Gastroesophageal sphincter (tissue), 4 donors: ENCODE data around the gene MBD6. TPM values are rescaled to one million over a fixed set of nuclear protein-coding genes. Genes with fewer than 3 reads are reported as not detected.

Experiments
- ATAC-seq: fragments of 150-250 bp; one replicate; pipeline ENCODE4 v1.9.1; 2016; ENCODE audit warnings: mild to moderate bottlenecking, moderate library complexity
- H3K27ac ChIP-seq, 4 donors: fragments of 200-600 bp; sonication (generic) in 3 of 4; 1 replicate in 3 of 4; 2 replicates in 1 of 4; pipeline ENCODE4 v1.5.1; 2016 to 2019
- H3K27me3 ChIP-seq: fragments of 200-600 bp; sonication (generic); one replicate; pipeline ENCODE4 v1.5.1; 2019
- H3K36me3 ChIP-seq, 2 donors: fragments of 200-600 bp; sonication (generic); one replicate each; pipeline ENCODE4 v1.5.1; 2019; ENCODE audit warnings: control low read depth in 1 of 2
- H3K4me1 ChIP-seq, 3 donors: fragments of 200-600 bp; sonication (generic); 1 replicate in 2 of 3; 2 replicates in 1 of 3; pipeline ENCODE4 v1.5.1; 2016 to 2019; ENCODE audit warnings: control low read depth in 2 of 3
- H3K4me3 ChIP-seq, 2 donors: fragments of 200-600 bp; sonication (generic); one replicate each; pipeline ENCODE4 v1.5.1; 2019; ENCODE audit warnings: mild to moderate bottlenecking in 1 of 2, moderate library complexity in 1 of 2
- H3K9me3 ChIP-seq, 3 donors: fragments of 200-600 bp; sonication (generic); one replicate each; pipeline ENCODE4 v1.5.1; 2017 to 2019; ENCODE audit warnings: control low read depth in 2 of 3
- EP300 ChIP-seq: sonication (generic); formaldehyde crosslinking; IDR thresholded peaks from one replicate; pipeline ENCODE4 v1.6.1; 2017; ENCODE audit warnings: antibody characterized with exemption, mild to moderate bottlenecking
- POLR2A ChIP-seq, 2 donors: fragments of 450-650 bp; IDR thresholded peaks; one replicate each; pipeline ENCODE4 v1.6.1; 2017; ENCODE audit warnings: antibody characterized with exemption in 2 of 2, mild to moderate bottlenecking in 2 of 2, moderate library complexity in 1 of 2
- POLR2AphosphoS5 ChIP-seq: sonication (generic); formaldehyde crosslinking; IDR thresholded peaks from one replicate; pipeline ENCODE4 v1.6.1; 2017; ENCODE audit warnings: antibody characterized with exemption
- WGBS, 2 donors: methylation state at CpG; one replicate each; pipeline ENCODE4 v1.1.5; 2018; ENCODE audit warnings: low coverage in 1 of 2; 5-methylcytosine and 5-hydroxymethylcytosine counted together
- total RNA-seq, 4 donors: library from RNA; depleted of rRNA; stranded (reverse); fragments of >200 nt; gene quantifications; one replicate each; pipeline ENCODE4 v1.1.0, GENCODE V29; 2016
- TF ChIP-seq, protein P1 (sequence below), 4 experiments: fragments of 200-600 bp in 2 of 4; fragments of 450-650 bp in 2 of 4; sonication (generic) in 1 of 4; IDR thresholded peaks; one replicate each; pipeline ENCODE4 v1.5.1; 2017 to 2019; ENCODE audit warnings: antibody characterized with exemption in 4 of 4, mild to moderate bottlenecking in 2 of 4, moderate library complexity in 2 of 4

MBD6 gene, protein sequence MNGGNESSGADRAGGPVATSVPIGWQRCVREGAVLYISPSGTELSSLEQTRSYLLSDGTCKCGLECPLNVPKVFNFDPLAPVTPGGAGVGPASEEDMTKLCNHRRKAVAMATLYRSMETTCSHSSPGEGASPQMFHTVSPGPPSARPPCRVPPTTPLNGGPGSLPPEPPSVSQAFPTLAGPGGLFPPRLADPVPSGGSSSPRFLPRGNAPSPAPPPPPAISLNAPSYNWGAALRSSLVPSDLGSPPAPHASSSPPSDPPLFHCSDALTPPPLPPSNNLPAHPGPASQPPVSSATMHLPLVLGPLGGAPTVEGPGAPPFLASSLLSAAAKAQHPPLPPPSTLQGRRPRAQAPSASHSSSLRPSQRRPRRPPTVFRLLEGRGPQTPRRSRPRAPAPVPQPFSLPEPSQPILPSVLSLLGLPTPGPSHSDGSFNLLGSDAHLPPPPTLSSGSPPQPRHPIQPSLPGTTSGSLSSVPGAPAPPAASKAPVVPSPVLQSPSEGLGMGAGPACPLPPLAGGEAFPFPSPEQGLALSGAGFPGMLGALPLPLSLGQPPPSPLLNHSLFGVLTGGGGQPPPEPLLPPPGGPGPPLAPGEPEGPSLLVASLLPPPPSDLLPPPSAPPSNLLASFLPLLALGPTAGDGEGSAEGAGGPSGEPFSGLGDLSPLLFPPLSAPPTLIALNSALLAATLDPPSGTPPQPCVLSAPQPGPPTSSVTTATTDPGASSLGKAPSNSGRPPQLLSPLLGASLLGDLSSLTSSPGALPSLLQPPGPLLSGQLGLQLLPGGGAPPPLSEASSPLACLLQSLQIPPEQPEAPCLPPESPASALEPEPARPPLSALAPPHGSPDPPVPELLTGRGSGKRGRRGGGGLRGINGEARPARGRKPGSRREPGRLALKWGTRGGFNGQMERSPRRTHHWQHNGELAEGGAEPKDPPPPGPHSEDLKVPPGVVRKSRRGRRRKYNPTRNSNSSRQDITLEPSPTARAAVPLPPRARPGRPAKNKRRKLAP
- total RNA-seq = 10 to 100 TPM in 3 of 4 donors, 1 to 10 TPM in 1; 8.9 to 22.6 (median 19.7) TPM

GRCh38 chr12:57522011-57522886 lies at the start of gene MBD6:
Gene MBD6 (plus strand): TSS chr12:57522824. CDS start chr12:57524304, 1,480 bp downstream.
- peaks cover 0 to 38% of the 10 kb centered on the region in 2 donors for H3K36me3 ChIP-seq
- H3K27me3 ChIP-seq = no peaks in the 10 kb centered on the region
- H3K27ac ChIP-seq = peak within 1 kb of the TSS; percentile 97 to 99 (median 98)
- H3K4me3 ChIP-seq = peak within 1 kb of the TSS; percentile 79 to 92
- no peaks in the 10 kb centered on the region for H3K9me3 ChIP-seq
- 0 to 25% methylated on average over 2 of the region's 57 CpGs for WGBS, 2 donors
- peak; percentile 81 for TF ChIP-seq POLR2AphosphoS5
- peak; percentile 24 to 35 for TF ChIP-seq POLR2A (IDR thresholded peaks at IDR 0.05)
- no peak for TF ChIP-seq EP300
- peak; percentile 76 for ATAC-seq
- H3K4me1 ChIP-seq = peaks cover 5 to 78% (median 53%) of the 10 kb centered on the region in 3 donors

DNA sequence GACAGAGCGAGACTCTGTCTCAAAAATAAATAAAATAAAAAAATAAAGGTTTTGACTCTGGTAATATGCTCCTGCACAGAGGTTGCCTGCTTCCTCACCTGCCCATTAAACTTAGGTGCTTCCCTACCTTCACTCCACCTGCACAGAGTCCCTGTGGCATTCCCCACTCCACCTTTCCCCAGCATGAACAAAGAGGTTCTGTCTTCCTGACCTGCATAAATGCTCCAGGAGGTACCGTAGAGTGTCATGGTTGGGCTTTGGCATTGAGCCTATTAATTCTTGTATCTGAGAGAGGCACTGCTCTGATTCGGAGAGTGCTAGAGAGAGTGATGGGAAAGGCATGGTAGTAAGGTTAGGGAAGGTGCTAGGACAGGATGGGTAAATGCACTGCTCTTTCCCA lies 49.2 kb upstream of the MBD6 start:
- H3K27me3 ChIP-seq = peaks cover 100% of the 10 kb centered on the region
- peaks cover 0 to 17% (median 7%) of the 10 kb centered on the region in 3 donors for H3K4me1 ChIP-seq
- ATAC-seq = no peak
- H3K27ac ChIP-seq = no peak overlapping the region
- TF ChIP-seq POLR2A (IDR thresholded peaks at IDR 0.05) (no peak), EP300 (no peak)
- TF ChIP-seq, protein P1, sequence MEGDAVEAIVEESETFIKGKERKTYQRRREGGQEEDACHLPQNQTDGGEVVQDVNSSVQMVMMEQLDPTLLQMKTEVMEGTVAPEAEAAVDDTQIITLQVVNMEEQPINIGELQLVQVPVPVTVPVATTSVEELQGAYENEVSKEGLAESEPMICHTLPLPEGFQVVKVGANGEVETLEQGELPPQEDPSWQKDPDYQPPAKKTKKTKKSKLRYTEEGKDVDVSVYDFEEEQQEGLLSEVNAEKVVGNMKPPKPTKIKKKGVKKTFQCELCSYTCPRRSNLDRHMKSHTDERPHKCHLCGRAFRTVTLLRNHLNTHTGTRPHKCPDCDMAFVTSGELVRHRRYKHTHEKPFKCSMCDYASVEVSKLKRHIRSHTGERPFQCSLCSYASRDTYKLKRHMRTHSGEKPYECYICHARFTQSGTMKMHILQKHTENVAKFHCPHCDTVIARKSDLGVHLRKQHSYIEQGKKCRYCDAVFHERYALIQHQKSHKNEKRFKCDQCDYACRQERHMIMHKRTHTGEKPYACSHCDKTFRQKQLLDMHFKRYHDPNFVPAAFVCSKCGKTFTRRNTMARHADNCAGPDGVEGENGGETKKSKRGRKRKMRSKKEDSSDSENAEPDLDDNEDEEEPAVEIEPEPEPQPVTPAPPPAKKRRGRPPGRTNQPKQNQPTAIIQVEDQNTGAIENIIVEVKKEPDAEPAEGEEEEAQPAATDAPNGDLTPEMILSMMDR (IDR thresholded peaks at IDR 0.05) = no peak
- no peak overlapping the region for H3K4me3 ChIP-seq
- WGBS, 2 donors = 0 to 6% methylated on average over 1 to 2 of the region's 3 CpGs
- no peaks in the 10 kb centered on the region for H3K9me3 ChIP-seq
- no peaks in the 10 kb centered on the region for H3K36me3 ChIP-seq

DNA sequence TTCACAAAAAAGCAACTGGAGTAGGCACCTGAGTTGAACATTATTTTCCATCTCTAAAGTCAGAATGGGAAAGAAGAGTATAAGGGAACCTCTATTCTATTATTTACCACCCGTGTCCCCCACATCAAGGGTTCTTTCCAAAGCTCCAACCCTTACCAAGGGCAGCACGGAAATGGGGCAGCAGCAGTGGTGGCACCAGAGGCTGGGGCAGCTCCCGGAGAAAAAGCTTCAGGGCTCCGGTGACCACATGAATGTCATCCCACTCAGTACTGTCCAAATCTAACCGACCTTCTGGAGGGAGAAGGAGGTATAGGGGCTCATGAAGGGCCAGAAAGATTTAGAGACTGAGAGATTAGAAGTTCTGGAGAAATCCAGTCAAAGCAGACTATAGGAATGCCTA lies 48.7 kb upstream of the MBD6 start:
- no peak for ATAC-seq
- peaks cover 100% of the 10 kb centered on the region for H3K27me3 ChIP-seq
- TF ChIP-seq POLR2A (IDR thresholded peaks at IDR 0.05) = no peak
- TF ChIP-seq, protein P1 (IDR thresholded peaks at IDR 0.05) = no peak
- TF ChIP-seq EP300 = no peak
- no peak for TF ChIP-seq POLR2AphosphoS5
- H3K27ac ChIP-seq = no peak overlapping the region
- H3K36me3 ChIP-seq = no peaks in the 10 kb centered on the region
- H3K4me1 ChIP-seq = peaks cover 0 to 17% (median 7%) of the 10 kb centered on the region in 3 donors
- no peaks in the 10 kb centered on the region for H3K9me3 ChIP-seq
- no peak overlapping the region for H3K4me3 ChIP-seq
- 100% methylated on average over 1 of the region's 5 CpGs for WGBS, 2 donors

DNA sequence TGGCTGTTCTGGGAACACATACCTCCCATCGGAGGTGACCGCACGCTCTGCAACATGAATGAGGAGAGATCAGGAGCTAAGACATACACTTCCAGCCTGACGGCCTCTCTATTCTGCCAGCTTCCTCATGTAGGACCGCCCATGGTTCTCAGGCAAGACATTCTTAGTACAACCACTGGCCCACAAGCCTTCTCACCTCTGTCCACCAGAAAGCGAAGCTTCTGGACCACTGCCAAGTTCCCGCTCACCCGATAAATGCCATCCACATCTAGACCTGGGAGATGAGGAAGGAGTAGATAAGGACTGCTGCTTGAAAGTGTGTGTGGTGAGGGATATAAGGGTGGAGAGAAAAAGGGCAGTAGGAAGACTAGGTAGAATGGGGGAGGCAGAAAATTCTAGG lies 48.2 kb upstream of the MBD6 start:
- WGBS, 2 donors = 75 to 83% methylated on average over 5 to 8 of the region's 8 CpGs
- Histone ChIP-seq H3K27me3 (peaks cover 100% of the 10 kb centered on the region), H3K36me3 (no peaks in the 10 kb centered on the region), H3K4me1 (peaks cover 0 to 17% (median 7%) of the 10 kb centered on the region in 3 donors), H3K9me3 (no peaks in the 10 kb centered on the region), H3K27ac (no peak overlapping the region), H3K4me3 (no peak overlapping the region)
- TF ChIP-seq EP300 (no peak), POLR2AphosphoS5 (no peak), POLR2A (IDR thresholded peaks at IDR 0.05) (no peak)
- TF ChIP-seq, protein P1 (IDR thresholded peaks at IDR 0.05) = no peak
- ATAC-seq = no peak
